GM12878 (cell line): ENCODE data around the gene SLC6A7. TPM values are rescaled to one million over a fixed set of nuclear protein-coding genes. Genes with fewer than 3 reads are reported as not detected.

ENCODE experiments used
- ATAC-seq: fragments of 200-7000 bp; cut with Tn5 transposase; 3 replicates; pipeline ENCODE4 v1.9.1; 2020; ENCODE audit warnings: mild to moderate bottlenecking, moderate library complexity
- BruUV-seq: library from RNA; stranded (reverse); fragments of 400-500 nt; replicated peaks from 2 replicates; lab custom pipeline; 2021; lab: Mats Ljungman, UMichigan
- CTCF ChIA-PET: fragments of 300-600 bp; sonication (Branson Sonifier 250); formaldehyde crosslinking; extraction: SDS; loops from one replicate; lab custom pipeline; 2021; ENCODE audit warnings: inconsistent platforms; lab: Yijun Ruan, JAX
- POLR2A ChIA-PET: fragments of 350-600 bp; formaldehyde crosslinking; extraction: SDS; loops from one replicate; lab custom pipeline; 2021; ENCODE audit warnings: inconsistent platforms; lab: Charles Lee
- RAD21 ChIA-PET: fragments of 300-600 bp; sonication (Branson Sonifier 250); formaldehyde crosslinking; loops from one replicate; lab custom pipeline; 2023; ENCODE audit warnings: antibody characterized with exemption; ENCODE audit not compliant: unreplicated experiment; lab: Charles Lee
- SMC1A ChIA-PET: fragments of 300-600 bp; sonication (Branson Sonifier 250); formaldehyde crosslinking; loops from one replicate; lab custom pipeline; 2023; ENCODE audit not compliant: unreplicated experiment, uncharacterized antibody; lab: Charles Lee
- DNase-seq: peaks from one replicate; pipeline ENCODE4 v3.0.0-alpha.2; 2011; ENCODE audit warnings: low read depth, low spot score
- FAIRE-seq: peaks from 3 replicates; lab custom pipeline; 2011; peaks lifted over from hg19 to GRCh38; lab: Jason Lieb, UNC
- H2AFZ ChIP-seq: 2 replicates; pipeline ENCODE4 v1.6.0; 2011; ENCODE audit warnings: low read depth, low read length, control low read depth; ENCODE audit not compliant: control insufficient read depth
- H3K27ac ChIP-seq: 2 replicates; pipeline ENCODE4 v1.5.1; 2011; ENCODE audit warnings: control low read depth; ENCODE audit not compliant: control insufficient read depth, insufficient read depth
- H3K27me3 ChIP-seq, 2 experiments: replicated peaks in 1 of 2; 2 replicates each; pipeline versions ENCODE4 v1.6.0 to v1.6.1; 2011; ENCODE audit warnings: low read length in 1 of 2; ENCODE audit not compliant: control insufficient read depth in 2 of 2, insufficient read depth in 2 of 2
- H3K36me3 ChIP-seq, 2 experiments: 2 replicates each; pipeline ENCODE4 v1.5.1; 2011; ENCODE audit warnings: low read length in 1 of 2; ENCODE audit not compliant: control insufficient read depth in 2 of 2, insufficient read depth in 2 of 2
- H3K4me1 ChIP-seq: 2 replicates; pipeline ENCODE4 v1.6.1; 2011; ENCODE audit warnings: mild to moderate bottlenecking, low read length, moderate library complexity, mixed read lengths; ENCODE audit not compliant: control insufficient read depth, insufficient read depth
- H3K4me2 ChIP-seq: 2 replicates; pipeline ENCODE4 v1.6.0; 2011; ENCODE audit warnings: control low read depth; ENCODE audit not compliant: control insufficient read depth, insufficient read depth
- H3K4me3 ChIP-seq: fragments of 200-600 bp; sonication (generic); 2 replicates; pipeline ENCODE4 v1.5.1; 2016
- H3K79me2 ChIP-seq: 2 replicates; pipeline ENCODE4 v1.6.0; 2011; ENCODE audit warnings: low read length; ENCODE audit not compliant: control insufficient read depth, insufficient read depth
- H3K9ac ChIP-seq: 2 replicates; pipeline ENCODE4 v1.8.0; 2011; ENCODE audit warnings: low read length, control low read depth, mixed read lengths; ENCODE audit not compliant: control insufficient read depth, insufficient read depth
- H3K9me3 ChIP-seq: replicated peaks from 3 replicates; pipeline ENCODE4 v1.5.1; 2011; ENCODE audit warnings: mild to moderate bottlenecking, low read length; ENCODE audit not compliant: control insufficient read depth, insufficient read depth
- H4K20me1 ChIP-seq: 2 replicates; pipeline ENCODE4 v1.6.0; 2011; ENCODE audit not compliant: control insufficient read depth, insufficient read depth
- EGR1 ChIP-seq, 2 experiments: IDR thresholded peaks; 1 replicate in 1 of 2; 2 replicates in 1 of 2; pipeline ENCODE4 v1.6.1; 2011 to 2012; ENCODE audit warnings: low read depth in 2 of 2, low read length in 2 of 2, borderline replicate concordance in 1 of 2, mild to moderate bottlenecking in 1 of 2, moderate library complexity in 1 of 2
- ETV6 ChIP-seq, 2 experiments: fragments of 450-650 bp in 1 of 2; IDR thresholded peaks in 1 of 2; conservative IDR thresholded peaks in 1 of 2; 2 replicates each; pipeline ENCODE4 v1.6.1; 2014; ENCODE audit warnings: antibody characterized with exemption in 1 of 2, borderline replicate concordance in 1 of 2, low read depth in 1 of 2, mild to moderate bottlenecking in 1 of 2, moderate library complexity in 1 of 2
- MTA3 ChIP-seq: IDR thresholded peaks from 2 replicates; pipeline ENCODE4 v1.6.1; 2012; ENCODE audit warnings: low read length, inconsistent platforms, borderline replicate concordance
- PAX8 ChIP-seq: fragments of 450-650 bp; IDR thresholded peaks from 2 replicates; pipeline ENCODE4 v1.6.1; 2017; ENCODE audit warnings: mild to moderate bottlenecking, moderate library complexity
- SREBF1 ChIP-seq: IDR thresholded peaks from 2 replicates; pipeline ENCODE4 v1.6.1; 2012; ENCODE audit warnings: mild to moderate bottlenecking, low read length
- WGBS: methylation state at CpG from one replicate; pipeline ENCODE4 v1.1.6; 2016; ENCODE audit warnings: low lambda C conversion rate; ENCODE audit not compliant: insufficient replicate concordance, insufficient coverage; ENCODE audit errors: missing lambda C conversion rate; 5-methylcytosine and 5-hydroxymethylcytosine counted together
- in situ Hi-C: fragments of 300-500 bp; cut with MboI; formaldehyde crosslinking; loops from 9 replicates; pipeline ENCODE4 v1.14.3; 2018; ENCODE audit warnings: mixed read lengths
- intact Hi-C: fragments of 100-400 bp; cut with micrococcal nuclease; formaldehyde crosslinking; loops from one replicate; pipeline ENCODE4 v1.14.2; 2022; ENCODE audit not compliant: unreplicated experiment
- polyA plus RNA-seq, 11 experiments: library from polyadenylated mRNA; depleted of rRNA in 4 of 11; unstranded in 6 of 11; stranded (reverse) in 5 of 11; fragments of >200 nt; fragmentation: Nextera tagmentation in 4 of 11; fragmentation: Illumina TruSeq in 1 of 11; extraction: Ambion mirVana in 4 of 11; extraction: Trizol in 1 of 11; gene quantifications; 1 replicate in 1 of 11; 2 replicates in 10 of 11; pipeline versions ENCODE4 v1.2.1 to v1.2.3, GENCODE V29; 2011 to 2016; ENCODE audit warnings: inconsistent platforms in 2 of 11, missing spikeins in 2 of 11, low read depth in 1 of 11
- total RNA-seq, 4 experiments: library from RNA; depleted of rRNA in 3 of 4; stranded (reverse); fragments of >200 nt in 3 of 4; fragmentation: Illumina TruSeq in 1 of 4; extraction: Trizol in 1 of 4; gene quantifications; 2 replicates each; pipeline versions ENCODE4 v1.2.1 to v1.2.3, GENCODE V29; 2013 to 2021
- TF ChIP-seq, protein P1 (sequence below): fragments of 450-650 bp; formaldehyde crosslinking; IDR thresholded peaks from 2 replicates; pipeline ENCODE4 v1.4.0; 2022; ENCODE audit warnings: mild to moderate bottlenecking, moderate library complexity
- TF ChIP-seq, protein P2 (sequence below), 3 experiments: IDR thresholded peaks in 2 of 3; conservative IDR thresholded peaks in 1 of 3; 2 replicates each; pipeline ENCODE4 v1.5.1; 2011; ENCODE audit warnings: low read depth in 3 of 3, low read length in 3 of 3, mild to moderate bottlenecking in 3 of 3, control low read depth in 2 of 3, moderate library complexity in 2 of 3, inconsistent platforms in 1 of 3, mixed read lengths in 1 of 3; ENCODE audit not compliant: control insufficient read depth in 2 of 3, insufficient read depth in 1 of 3; ENCODE audit errors: extremely low read depth in 1 of 3

The SLC6A7 gene
- total and polyA plus RNA-seq, 10 of the 15 experiments (the other 5 are each of a cell fraction or from before 2014, with no cell fraction given) = 0.01 to 0.15 (median 0.06) TPM; not detected in 7

GRCh38 chr5:150246835-150247234, 57.0 kb downstream of the SLC6A7 start:
- no peaks in the 10 kb centered on the region for H3K36me3 ChIP-seq
- ATAC-seq = no peak
- H3K4me2 ChIP-seq = no peak overlapping the region
- no peaks in the 10 kb centered on the region for H4K20me1 ChIP-seq
- POLR2A ChIA-PET = no interaction called here
- FAIRE-seq = no peak
- no peak overlapping the region for H3K4me3 ChIP-seq
- no peak overlapping the region for H3K27ac ChIP-seq
- SMC1A ChIA-PET = interaction anchor here (1.0 kb wide), 1 partner anchor 28 kb away, joined by 4 read pairs; no protein-coding TSS in a partner anchor
- TF ChIP-seq PAX8 = no peak
- TF ChIP-seq ETV6 (conservative IDR thresholded peaks at IDR 0.05 in 1 of 2, IDR thresholded peaks at IDR 0.05 in 1 of 2; ENCODE audit: borderline replicate concordance in 1 of 2, low read depth in 1 of 2) = no peak
- TF ChIP-seq MTA3 = no peak
- no peak for TF ChIP-seq SREBF1
- TF ChIP-seq, protein P1, sequence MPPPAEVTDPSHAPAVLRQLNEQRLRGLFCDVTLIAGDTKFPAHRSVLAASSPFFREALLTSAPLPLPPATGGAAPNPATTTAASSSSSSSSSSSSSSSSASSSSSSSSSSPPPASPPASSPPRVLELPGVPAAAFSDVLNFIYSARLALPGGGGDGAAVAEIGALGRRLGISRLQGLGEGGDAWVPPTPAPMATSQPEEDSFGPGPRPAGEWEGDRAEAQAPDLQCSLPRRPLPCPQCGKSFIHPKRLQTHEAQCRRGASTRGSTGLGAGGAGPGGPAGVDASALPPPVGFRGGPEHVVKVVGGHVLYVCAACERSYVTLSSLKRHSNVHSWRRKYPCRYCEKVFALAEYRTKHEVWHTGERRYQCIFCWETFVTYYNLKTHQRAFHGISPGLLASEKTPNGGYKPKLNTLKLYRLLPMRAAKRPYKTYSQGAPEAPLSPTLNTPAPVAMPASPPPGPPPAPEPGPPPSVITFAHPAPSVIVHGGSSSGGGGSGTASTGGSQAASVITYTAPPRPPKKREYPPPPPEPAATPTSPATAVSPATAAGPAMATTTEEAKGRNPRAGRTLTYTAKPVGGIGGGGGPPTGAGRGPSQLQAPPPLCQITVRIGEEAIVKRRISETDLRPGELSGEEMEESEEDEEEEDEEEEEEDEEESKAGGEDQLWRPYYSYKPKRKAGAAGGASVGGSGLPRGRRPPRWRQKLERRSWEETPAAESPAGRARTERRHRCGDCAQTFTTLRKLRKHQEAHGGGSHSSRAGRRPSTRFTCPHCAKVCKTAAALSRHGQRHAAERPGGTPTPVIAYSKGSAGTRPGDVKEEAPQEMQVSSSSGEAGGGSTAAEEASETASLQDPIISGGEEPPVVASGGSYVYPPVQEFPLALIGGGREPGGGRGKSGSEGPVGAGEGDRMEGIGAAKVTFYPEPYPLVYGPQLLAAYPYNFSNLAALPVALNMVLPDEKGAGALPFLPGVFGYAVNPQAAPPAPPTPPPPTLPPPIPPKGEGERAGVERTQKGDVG (CRISPR knock-in tag) = no peak
- TF ChIP-seq, protein P2, sequence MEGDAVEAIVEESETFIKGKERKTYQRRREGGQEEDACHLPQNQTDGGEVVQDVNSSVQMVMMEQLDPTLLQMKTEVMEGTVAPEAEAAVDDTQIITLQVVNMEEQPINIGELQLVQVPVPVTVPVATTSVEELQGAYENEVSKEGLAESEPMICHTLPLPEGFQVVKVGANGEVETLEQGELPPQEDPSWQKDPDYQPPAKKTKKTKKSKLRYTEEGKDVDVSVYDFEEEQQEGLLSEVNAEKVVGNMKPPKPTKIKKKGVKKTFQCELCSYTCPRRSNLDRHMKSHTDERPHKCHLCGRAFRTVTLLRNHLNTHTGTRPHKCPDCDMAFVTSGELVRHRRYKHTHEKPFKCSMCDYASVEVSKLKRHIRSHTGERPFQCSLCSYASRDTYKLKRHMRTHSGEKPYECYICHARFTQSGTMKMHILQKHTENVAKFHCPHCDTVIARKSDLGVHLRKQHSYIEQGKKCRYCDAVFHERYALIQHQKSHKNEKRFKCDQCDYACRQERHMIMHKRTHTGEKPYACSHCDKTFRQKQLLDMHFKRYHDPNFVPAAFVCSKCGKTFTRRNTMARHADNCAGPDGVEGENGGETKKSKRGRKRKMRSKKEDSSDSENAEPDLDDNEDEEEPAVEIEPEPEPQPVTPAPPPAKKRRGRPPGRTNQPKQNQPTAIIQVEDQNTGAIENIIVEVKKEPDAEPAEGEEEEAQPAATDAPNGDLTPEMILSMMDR (IDR thresholded peaks at IDR 0.05 in 2 of 3, conservative IDR thresholded peaks at IDR 0.05 in 1 of 3; ENCODE audit: control insufficient read depth in 2 of 3, extremely low read depth in 1 of 3, insufficient read depth in 1 of 3, low read depth in 3 of 3, low read length in 3 of 3) = no peak
- no peak for TF ChIP-seq EGR1 (IDR thresholded peaks at IDR 0.05; ENCODE audit: borderline replicate concordance in 1 of 2, low read depth in 2 of 2, low read length in 2 of 2)
- H3K27me3 ChIP-seq = peaks cover 0 to 1% of the 10 kb centered on the region in 2 experiments; a peak in 2 of 4 replicates
- CTCF ChIA-PET = interaction anchor here (0.6 to 1.0 kb wide), 2 partner anchors 30 to 119 kb away, joined by 3 read pairs; no protein-coding TSS in a partner anchor
- no TSS peak for BruUV-seq
- H3K9ac ChIP-seq = no peak overlapping the region
- in situ Hi-C loops (no loop called here), intact Hi-C loops (no loop called here)
- WGBS = 38% methylated on average over 5 of the region's 5 CpGs
- DNase-seq = no peak
- no peaks in the 10 kb centered on the region for H3K9me3 ChIP-seq
- RAD21 ChIA-PET = interaction anchor here (0.6 kb wide), 1 partner anchor 429 kb away, joined by 4 read pairs; no protein-coding TSS in a partner anchor
- no peak overlapping the region for H2AFZ ChIP-seq
- no peaks in the 10 kb centered on the region for H3K79me2 ChIP-seq
- H3K4me1 ChIP-seq = no peaks in the 10 kb centered on the region
